HG03575 (cell line): ENCODE data around the gene EIF5B.

Experiments used
- ATAC-seq: cut with Tn5 transposase; IDR thresholded peaks from one replicate; pipeline ENCODE4 v1.9.1; 2021; ENCODE audit not compliant: unreplicated experiment, insufficient number of reproducible peaks, low FRiP score; ENCODE audit errors: extremely low read depth

EIF5B gene

GRCh38 chr2:99404039-99404796, 67.0 kb downstream of the EIF5B start:
- ATAC-seq, result no peak

GRCh38 chr2:99404797-99405669, 67.8 kb downstream of the EIF5B start:
- ATAC-seq, result no peak

DNA sequence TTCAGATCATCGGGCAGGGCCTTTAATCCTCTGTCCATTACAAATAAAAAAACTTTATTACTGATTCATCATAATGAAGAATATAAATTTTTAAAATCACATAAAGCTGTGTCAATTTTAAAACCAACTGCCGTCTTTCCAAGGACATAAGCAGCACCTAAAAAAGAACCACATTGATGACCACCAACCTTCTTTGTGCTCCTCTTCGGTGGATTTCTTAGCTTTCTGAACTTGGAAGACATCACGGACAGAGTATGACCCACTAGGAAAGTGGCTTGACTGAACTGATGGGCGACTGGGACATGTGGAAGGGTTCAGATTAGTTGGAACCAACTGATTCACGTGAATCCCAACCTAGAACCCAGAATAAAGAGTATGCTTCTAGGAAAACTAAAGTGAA, 68.9 kb downstream of the EIF5B start:
- ATAC-seq, result no peak

DNA sequence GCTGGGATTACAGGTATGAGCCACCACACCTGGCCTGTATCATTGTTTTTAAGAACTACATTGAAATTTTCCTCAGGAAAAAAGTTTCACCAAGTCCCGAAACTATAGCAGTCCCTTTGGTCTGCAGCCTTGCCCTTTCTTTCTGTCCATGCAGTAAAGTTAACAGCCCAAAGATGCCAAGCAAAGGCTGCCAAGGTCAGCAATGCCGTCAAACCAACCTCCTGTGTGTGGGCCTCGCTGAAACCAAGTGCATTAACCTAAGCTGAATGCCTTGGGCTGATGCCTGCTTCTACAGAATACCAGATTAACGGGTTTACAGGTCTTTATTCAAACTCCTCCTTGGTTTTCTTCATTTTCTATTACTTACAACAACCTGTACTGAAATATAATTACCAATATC, 73.1 kb downstream of the EIF5B start:
- ATAC-seq, result no peak

GRCh38 chr2:99414566-99414965, 77.4 kb downstream of the EIF5B start:
- ATAC-seq, result no peak

DNA sequence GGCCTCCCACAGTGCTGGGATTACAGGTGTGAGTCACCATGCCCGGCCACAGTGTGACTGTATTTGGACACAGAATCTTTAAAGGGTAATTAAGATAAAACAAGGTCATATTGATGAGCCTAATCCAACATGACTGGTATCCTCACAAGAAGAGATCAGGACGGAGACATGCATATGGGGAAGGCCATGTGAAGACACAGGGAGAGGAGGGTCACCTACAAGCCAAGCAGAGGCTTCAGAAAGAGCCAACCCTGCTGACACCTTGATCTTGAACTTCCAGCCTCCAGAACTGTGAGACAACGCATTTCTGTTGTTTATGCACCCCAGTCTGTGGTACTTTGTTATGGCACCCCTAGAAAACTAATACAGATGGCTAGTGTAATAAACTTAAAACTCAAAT, 80.2 kb downstream of the EIF5B start:
- no peak for ATAC-seq

DNA sequence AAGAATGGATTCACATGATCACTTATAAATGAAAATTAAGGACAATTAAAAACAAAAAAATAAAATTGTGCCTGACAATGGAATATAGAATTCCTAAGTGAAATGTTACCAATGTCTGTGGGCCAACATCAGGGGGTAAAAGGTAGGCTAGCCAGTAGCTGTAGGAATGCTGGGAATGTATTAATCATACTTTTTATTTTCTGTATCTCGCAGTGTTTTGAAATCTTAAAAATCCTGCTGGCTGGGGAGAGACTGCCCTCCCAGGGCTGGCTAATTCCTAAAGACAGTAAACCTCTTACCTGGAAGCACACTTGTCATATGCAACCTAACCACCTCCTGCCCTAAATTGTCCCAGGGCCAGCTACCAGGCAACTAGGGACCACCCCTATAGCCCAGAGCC, 82.8 kb downstream of the EIF5B start:
- ATAC-seq, result no peak

- no peak for ATAC-seq
Observed at GRCh38 chr2:99420751-99421299, 83.6 kb downstream of the EIF5B start.

DNA sequence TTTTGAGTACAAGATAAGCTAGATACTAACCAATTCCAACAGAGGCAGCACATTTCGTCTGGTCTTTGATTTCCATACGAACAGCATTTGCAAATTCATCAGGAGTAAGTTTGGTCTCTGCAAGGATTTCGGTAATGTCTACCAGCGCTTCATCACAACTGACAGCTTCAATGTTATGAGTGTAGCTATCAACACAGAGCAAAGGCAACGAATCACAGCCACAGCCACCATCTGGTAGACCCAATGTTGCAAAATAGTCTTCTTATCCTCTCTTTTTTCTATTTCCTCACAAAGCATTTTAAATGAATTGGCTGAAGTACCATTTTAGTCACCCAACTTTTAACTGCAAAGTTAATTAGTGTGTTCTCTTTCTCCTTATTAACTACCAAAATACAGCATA, 84.3 kb downstream of the EIF5B start:
- no peak for ATAC-seq

GRCh38 chr2:99422599-99422998, 85.4 kb downstream of the EIF5B start:
- ATAC-seq, result no peak

DNA sequence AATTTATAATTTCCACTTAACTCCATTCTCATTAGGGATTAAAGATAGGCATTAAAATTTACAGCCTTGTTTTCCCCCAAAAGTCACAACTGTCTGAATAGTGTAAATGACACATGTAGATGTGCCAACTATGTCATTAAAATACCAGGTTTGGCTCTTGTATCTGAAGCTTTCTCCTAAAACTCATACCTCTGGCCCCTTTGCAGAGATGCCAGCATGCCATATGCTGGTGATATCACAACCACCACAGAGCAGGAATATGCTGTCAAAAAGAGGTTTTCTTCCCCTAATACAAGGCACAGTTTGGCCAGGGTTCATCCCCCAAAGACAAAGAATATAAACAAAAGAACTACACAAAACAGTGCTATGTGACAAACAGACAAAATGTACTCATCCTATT, 87.2 kb downstream of the EIF5B start:
- ATAC-seq, result no peak

DNA sequence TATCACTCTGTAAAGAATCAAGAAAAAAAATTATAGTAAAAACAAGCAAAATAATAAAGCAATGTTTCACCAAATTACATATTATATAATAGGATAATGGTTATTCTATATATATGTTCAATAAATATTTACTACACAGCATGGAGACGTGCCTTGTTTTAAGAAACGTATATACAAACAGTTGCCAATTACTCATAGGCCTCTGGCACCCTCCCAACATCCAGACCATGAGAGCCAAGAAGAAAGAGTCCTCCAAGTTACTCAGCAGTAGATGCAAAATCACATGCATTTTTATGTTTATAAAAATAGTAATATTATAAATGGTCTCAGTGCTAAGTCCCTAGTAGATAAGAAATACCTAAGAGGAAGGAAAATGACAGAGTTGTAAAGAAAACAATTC, 87.8 kb downstream of the EIF5B start:
- ATAC-seq, result no peak

- ATAC-seq, result no peak
Observed at GRCh38 chr2:99430614-99431291, 93.6 kb downstream of the EIF5B start.

DNA sequence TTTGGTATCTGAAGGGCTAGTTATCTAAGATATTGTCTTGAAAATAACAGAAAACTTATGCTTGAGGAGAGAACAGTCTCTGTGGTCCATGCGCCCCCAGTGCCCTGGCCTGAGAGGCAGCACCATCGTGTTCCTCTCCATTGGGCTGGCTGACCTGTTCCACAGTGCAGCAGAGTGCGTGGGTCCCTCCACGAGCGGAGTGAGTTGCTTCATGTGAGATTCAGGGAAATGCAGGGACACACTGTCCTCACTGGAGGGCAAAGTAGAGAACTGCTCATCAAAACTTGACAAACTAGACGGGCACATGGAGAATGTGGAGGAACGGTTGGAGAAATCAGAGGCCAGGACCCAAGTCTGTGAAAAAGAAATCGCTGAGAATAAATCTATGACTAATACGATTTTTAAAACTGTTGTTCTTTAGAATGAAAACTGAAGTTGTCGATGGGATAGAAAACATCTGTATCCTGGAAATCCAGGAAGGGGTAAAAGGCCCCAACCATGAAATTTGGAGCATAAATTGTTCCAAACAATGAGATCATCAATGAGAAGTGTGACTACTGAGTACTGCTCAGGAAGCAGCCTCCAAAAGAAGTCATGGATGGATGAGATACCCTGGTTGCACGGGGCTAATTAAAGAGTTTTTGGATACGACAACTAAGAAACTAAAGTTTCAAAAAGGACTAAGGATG, 94.5 kb downstream of the EIF5B start:
- ATAC-seq, result no peak

- ATAC-seq, result no peak
Observed at GRCh38 chr2:99433340-99433739, 96.2 kb downstream of the EIF5B start.

- no peak for ATAC-seq
Observed at GRCh38 chr2:99436874-99437273, 99.7 kb downstream of the EIF5B start.

DNA sequence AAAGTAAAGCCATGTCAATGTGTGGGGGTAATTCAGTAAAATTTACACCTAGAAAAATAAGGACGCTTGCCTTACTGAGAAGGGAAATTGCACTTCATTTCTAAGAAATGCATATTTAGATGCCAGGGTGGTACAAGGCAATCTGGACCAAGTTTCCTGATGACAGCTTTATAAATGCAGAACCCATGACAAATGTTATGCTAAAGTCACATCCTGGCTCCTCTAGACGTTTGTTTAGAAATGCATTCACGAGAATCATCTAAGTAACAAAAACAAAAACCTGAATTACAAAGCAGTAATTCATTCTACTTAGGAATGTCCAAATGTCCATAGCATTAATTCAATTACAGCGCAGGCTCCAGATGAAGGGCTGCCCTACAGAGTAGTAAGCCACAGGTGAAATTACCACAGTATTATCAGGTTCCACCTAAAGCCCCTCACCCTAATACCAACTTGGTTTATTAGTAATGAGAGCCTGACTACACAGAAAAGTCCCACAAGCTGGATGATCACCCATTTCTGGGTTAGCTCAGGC, 102.8 kb downstream of the EIF5B start:
- ATAC-seq, result no peak

DNA sequence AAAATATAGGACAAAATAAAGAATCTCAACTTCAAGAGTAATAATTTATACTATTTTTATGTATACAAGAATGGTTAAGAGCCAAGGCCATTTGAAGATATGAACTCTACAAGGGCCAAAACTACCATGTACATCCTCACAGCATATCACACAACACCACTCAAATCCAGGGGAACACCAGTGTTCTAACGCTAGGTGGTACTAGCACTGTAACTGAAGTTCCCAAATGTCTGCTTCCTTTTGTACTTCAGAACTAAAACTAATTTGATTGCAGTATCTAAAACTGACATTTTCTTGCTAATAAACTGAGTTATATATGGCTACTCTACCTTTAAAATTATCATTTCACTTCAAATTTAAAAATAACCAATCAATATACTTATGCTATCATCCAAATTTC, 105.6 kb downstream of the EIF5B start:
- ATAC-seq, result no peak

DNA sequence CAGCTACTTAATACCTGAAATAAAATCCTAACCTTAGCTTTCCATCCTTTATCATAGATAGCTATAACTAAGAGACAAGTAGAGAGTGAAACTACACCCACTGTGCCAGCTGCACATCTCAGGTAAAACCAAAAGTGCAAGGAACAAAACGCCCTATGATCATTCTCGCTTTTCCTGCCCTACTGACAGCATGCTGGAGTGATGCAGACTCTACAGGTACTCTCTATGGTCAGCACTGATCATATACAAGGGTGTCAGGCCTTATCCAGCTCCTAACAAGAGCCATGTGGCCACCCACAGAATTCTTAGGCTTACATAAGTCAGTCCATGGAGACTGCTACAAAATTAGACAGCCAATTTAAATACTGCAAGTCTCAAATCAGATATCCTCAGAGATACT, 107.0 kb downstream of the EIF5B start:
- ATAC-seq, result no peak
